HL-60 (cell line): ENCODE data around the gene PPP6R2.
"Not testable (repeated sequence)": the region's sequence is repeated elsewhere in the genome, so short reads cannot be mapped to it uniquely, and the experiment has no call there.

Experiments
- DNase-seq, 2 experiments: peaks; one replicate each; pipeline ENCODE4 v3.0.0-alpha.2; 2010 to 2020; ENCODE audit warnings: low read depth in 1 of 2, low spot score in 1 of 2
- H3K27ac ChIP-seq: fragments of 250-450 bp; sonication (Bioruptor Pico); replicated peaks from 2 replicates; pipeline ENCODE4 v1.5.1; 2020; ENCODE audit warnings: mild to moderate bottlenecking, moderate library complexity
- H3K27me3 ChIP-seq: fragments of 250-450 bp; sonication (Bioruptor Pico); 2 replicates; pipeline ENCODE4 v1.5.1; 2021; ENCODE audit warnings: mild to moderate bottlenecking, moderate library complexity; ENCODE audit not compliant: insufficient read depth, poor library complexity, severe bottlenecking
- H3K4me3 ChIP-seq: replicated peaks from 2 replicates; pipeline ENCODE4 v1.5.1; 2011; ENCODE audit warnings: mild to moderate bottlenecking, control low read depth, low read length; ENCODE audit not compliant: insufficient read depth
- GABPA ChIP-seq: IDR thresholded peaks from 2 replicates; pipeline ENCODE4 v1.6.1; 2012; ENCODE audit warnings: low read depth
- POLR2AphosphoS5 ChIP-seq: IDR thresholded peaks from 2 replicates; pipeline ENCODE4 v1.6.1; 2012; ENCODE audit warnings: low read depth
- REST ChIP-seq: IDR thresholded peaks from 2 replicates; pipeline ENCODE4 v1.6.1; 2012; ENCODE audit warnings: low read depth; ENCODE audit not compliant: insufficient replicate concordance
- SPI1 ChIP-seq: IDR thresholded peaks from 2 replicates; pipeline ENCODE4 v1.6.1; 2012; ENCODE audit warnings: low read depth, mild to moderate bottlenecking, borderline replicate concordance
- TF ChIP-seq, protein P1 (sequence below): IDR thresholded peaks from one replicate; pipeline ENCODE4 v1.5.1; 2011; ENCODE audit warnings: low read length, control low read depth, inconsistent platforms; ENCODE audit not compliant: insufficient read depth

PPP6R2 gene

GRCh38 chr22:50408311-50408710, 65.2 kb downstream of the PPP6R2 start:
- TF ChIP-seq, protein P1, sequence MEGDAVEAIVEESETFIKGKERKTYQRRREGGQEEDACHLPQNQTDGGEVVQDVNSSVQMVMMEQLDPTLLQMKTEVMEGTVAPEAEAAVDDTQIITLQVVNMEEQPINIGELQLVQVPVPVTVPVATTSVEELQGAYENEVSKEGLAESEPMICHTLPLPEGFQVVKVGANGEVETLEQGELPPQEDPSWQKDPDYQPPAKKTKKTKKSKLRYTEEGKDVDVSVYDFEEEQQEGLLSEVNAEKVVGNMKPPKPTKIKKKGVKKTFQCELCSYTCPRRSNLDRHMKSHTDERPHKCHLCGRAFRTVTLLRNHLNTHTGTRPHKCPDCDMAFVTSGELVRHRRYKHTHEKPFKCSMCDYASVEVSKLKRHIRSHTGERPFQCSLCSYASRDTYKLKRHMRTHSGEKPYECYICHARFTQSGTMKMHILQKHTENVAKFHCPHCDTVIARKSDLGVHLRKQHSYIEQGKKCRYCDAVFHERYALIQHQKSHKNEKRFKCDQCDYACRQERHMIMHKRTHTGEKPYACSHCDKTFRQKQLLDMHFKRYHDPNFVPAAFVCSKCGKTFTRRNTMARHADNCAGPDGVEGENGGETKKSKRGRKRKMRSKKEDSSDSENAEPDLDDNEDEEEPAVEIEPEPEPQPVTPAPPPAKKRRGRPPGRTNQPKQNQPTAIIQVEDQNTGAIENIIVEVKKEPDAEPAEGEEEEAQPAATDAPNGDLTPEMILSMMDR: no peak
- TF ChIP-seq SPI1: no peak
- TF ChIP-seq GABPA: no peak
- no peak for TF ChIP-seq REST
- TF ChIP-seq POLR2AphosphoS5: no peak

GRCh38 chr22:50408954-50409353, 65.8 kb downstream of the PPP6R2 start:
- H3K27me3 ChIP-seq, DNase-seq, H3K4me3 ChIP-seq, H3K27ac ChIP-seq: not testable (repeated sequence)

More at GRCh38 chr22:50408311-50408710, 65.2 kb downstream of the PPP6R2 start:
- no peaks in the 10 kb centered on the region for H3K27me3 ChIP-seq
- no peak overlapping the region for H3K4me3 ChIP-seq
- H3K27ac ChIP-seq: no peak overlapping the region
- no peak for DNase-seq

DNA sequence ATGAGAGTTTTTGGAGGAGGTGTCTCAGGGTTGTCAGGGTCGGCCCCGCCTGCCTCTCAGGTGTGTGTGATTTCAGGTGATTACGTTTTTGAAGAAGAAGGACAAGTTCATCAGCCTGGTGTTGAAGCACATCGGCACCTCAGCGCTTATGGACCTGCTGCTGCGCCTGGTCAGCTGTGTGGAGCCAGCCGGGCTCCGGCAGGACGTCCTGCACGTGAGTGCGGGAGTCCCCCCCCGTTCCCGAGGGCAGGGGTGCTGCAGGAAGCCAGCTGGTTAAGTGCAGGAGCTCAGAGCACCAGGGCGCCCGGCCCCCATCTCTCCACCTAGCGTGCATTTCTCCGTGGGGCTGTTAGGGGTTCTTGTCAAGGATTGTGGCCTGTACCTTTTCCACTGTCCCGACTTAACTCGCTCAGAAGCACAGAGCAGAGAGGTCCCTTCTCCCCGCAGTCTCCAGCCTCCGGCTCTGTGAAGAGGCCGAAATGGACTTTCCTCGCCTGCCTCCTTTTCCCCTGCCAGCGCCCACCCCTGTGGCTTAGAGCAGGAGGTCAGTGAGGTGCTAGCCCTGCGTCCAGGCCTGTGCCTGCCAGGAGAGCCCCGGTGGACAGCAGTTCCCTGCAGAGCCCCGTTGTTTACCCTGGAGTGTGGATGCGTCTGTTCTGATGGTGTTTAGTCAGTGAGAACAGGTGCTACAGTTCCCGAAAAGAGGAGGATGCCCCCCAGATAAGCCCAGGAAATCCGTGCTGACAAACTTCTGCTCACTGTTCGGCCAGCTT, 71.5 kb downstream of the PPP6R2 start:
- Histone ChIP-seq H3K27me3 (no peaks in the 10 kb centered on the region), H3K27ac (no peak overlapping the region), H3K4me3 (no peak overlapping the region)
- TF ChIP-seq POLR2AphosphoS5 (no peak), REST (no peak), SPI1 (no peak), GABPA (no peak)
- TF ChIP-seq, protein P1: no peak
- DNase-seq: no peak

DNA sequence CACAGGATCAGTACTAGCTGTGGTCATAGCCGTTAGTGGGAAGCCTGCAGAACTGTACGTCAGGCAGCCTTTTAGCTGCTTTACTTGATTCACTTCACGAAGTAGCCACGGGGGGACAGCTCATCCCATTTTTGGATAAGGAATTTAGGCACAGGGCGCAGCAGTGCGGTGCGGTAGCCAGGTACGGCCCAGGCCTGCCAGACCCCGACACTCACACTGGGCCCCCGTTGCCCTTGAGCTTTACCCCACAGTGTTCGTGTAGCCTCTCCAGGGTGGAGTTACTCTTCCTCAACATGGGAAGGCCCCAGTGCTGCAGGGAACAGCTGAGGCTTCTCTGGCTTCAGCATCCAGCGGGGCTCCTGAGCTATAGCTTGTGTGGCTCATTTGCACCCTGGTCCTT, 72.3 kb downstream of the PPP6R2 start:
- H3K27me3 ChIP-seq: no peaks in the 10 kb centered on the region
- no peak overlapping the region for H3K4me3 ChIP-seq
- no peak overlapping the region for H3K27ac ChIP-seq
- no peak for DNase-seq
- TF ChIP-seq, protein P1: no peak
- TF ChIP-seq SPI1: no peak
- TF ChIP-seq GABPA: no peak
- TF ChIP-seq REST: no peak
- no peak for TF ChIP-seq POLR2AphosphoS5
